IPS DF 4.7 (cell line): Measurements from ENCODE around the gene PWP1.
A peak's percentile ranks its signal among the peaks of the same experiment; 100 is the strongest.

Source experiments
- DNase-seq: peaks from one replicate; pipeline ENCODE4 v3.0.0-alpha.2; 2013; ENCODE audit warnings: low spot score; ENCODE audit errors: extremely low read depth

PWP1 gene

GRCh38 chr12:107735763-107736162 is 50.2 kb downstream of the PWP1 start:
- no peak for DNase-seq

DNA sequence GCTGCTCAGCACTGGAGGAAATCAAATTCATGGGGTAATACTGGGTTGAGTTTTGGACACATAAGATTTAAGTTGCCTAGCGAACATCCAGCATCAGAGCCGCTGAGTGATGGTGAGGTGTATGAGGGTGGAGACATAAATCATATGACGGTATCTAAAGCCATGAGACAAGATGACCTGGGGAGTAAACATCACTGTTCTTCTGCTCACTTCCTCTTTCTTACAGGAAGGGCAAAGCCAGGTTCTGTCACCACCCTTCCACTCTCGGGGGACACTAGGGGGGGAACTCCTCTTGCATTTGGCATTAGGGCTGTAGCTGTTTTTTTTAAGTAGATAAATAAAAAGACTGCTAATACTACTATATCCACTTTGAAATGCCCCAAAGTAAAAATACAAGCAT is 51.3 kb downstream of the PWP1 start:
- DNase-seq: no peak

DNA sequence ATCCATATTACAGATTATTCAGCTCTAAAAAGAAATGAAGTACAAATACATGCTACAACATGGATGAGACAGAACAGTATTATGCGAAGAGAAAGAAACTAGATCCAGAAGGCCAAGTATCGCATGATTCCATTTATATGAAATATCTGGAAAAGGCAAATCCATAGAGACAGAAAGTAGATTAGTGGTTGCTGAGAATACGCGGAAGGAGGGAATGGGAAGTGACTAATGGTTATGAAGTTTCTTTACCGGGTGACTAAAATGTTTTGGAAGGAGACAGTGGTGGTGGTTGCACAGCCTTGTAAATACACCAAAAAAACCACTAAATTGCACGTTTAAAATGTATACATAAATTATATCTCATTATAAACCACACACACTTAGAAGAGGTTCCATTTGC is 62.9 kb downstream of the PWP1 start:
- no peak for DNase-seq

GRCh38 chr12:107749083-107749482 is 63.5 kb downstream of the PWP1 start:
- no peak for DNase-seq

- no peak for DNase-seq
Observed at GRCh38 chr12:107759410-107759809, 73.8 kb downstream of the PWP1 start.

- no peak for DNase-seq
Observed at GRCh38 chr12:107760207-107760808, 74.7 kb downstream of the PWP1 start.

DNA sequence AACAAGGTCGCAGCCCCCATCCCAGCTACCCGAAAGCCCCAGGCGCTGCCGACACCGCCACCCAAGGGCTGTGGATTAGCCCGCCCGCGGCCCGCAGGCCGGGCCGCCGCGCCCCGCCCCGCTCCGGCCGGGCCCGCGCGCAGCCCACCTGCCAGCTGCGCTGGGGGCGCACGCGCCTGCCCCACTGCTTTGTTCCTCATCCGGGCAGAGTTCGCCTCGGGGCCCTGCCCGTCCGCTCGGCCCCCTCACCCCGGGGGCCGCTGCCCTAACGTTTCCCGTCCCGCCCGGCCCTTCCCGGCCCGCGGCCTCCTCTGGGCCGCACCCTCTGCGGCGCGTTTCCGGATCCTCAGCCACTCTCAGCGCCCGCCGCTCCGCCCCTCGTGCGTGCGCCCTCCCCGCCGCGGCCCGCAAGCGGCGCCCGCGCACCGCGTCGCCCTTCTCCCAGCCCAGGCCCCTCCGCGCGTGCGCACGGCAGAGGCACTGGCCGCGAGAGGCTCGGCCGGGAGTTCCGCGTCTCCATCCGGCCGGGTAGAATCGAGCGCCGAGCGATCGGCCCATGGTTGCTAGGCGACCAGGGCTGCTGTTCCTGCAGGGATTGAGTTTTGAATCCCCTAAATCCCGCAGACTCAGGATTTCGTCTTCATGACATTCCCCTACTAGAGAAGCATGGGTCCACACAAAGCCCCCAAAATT is 75.4 kb downstream of the PWP1 start, which contains the start of gene PRDM4:
PRDM4 (minus strand) TSS at position 329 of the 693 bp plus-strand sequence. CDS start 622 bp downstream, outside the sequence.
- DNase-seq: peak; percentile 66

DNA sequence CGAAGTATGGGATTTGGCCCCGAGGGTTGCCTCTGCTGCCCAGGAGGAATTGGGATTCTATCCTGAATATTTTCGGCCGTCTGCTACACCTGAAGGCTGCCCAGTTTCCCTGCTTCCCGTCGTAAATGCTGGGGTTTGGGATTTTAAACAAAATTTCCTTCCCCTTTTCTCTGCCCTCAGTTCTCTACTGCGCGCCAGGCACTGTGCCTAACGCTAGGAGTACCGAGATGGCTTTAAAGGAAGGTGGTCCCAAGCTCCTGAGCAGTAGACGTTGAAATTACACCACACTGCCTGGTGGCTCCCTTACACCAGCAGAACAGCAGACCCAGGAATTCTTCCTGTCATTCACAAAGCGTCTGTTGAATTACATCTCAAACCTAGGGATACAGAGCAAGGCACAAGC is 75.9 kb downstream of the PWP1 start:
- DNase-seq: no peak
